Fibroblast of the aortic adventitia (primary cell): ENCODE measurements around the gene CELA3A. TPM values are rescaled to one million over a fixed set of nuclear protein-coding genes. Genes with fewer than 3 reads are reported as not detected.
A peak's percentile ranks its signal among the peaks of the same experiment; 100 is the strongest.
"Not testable (repeated sequence)": the region's sequence is repeated elsewhere in the genome, so short reads cannot be mapped to it uniquely, and the experiment has no call there.

Source experiments
- DNase-seq: peaks from one replicate; pipeline ENCODE4 v3.0.0-alpha.2; 2010; ENCODE audit warnings: low read depth
- H3K4me3 ChIP-seq: 2 replicates; pipeline ENCODE4 v1.5.1; 2011; ENCODE audit warnings: low read depth, mild to moderate bottlenecking, control low read depth, low read length, moderate library complexity
- total RNA-seq: library from RNA; depleted of rRNA; stranded (reverse); fragments of >200 nt; gene quantifications from 2 replicates; pipeline ENCODE4 v1.2.3, GENCODE V29; 2012; ENCODE audit warnings: low replicate concordance
- TF ChIP-seq, protein P1 (sequence below): IDR thresholded peaks from 2 replicates; pipeline ENCODE4 v1.5.1; 2011; ENCODE audit warnings: mild to moderate bottlenecking, low read length, control low read depth, inconsistent platforms; ENCODE audit not compliant: insufficient read depth

Gene CELA3A
- total RNA-seq, 1 donor = not detected

DNA sequence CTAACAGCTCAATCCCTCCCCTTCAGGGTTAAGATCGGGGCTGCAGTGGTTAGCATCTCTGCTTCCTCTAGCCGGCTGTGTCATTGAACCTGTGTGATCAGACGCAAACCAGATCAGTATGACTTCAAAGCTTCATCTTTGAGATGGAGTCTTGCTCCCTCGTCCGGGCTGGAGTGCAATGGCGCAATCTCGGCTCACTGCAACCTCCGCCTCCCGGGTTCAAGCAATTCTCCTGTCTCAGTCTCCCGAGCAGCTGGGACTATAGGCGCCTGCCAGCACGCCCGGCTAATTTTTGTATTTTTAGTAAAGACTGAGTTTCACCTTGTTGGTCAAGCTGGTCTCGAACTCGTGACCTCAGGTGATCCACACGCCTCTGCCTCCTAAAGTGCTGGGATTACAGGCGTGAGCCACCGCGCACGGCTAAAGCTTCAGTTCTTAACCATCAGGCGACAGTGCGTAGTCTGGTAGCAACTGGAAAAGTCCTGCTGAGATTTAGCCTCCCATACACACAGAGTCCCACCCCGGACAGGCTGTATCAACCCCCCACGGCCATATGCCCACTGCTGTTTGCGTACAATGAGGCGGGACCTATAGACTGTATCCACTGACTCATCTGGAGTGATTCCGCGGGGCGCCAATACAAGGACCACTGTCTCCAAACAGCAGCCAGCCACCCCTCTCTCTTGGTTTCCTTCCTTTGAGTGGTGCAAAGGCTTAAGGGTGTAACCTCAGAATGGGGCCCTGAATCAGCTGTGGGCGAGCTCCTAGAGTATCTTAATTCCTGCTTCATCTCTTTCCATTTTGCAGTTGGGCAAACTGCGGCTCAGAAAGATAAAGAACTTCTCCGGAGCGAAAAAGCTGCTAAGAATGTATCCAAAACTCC is 23.3 kb downstream of the CELA3A start:
- TF ChIP-seq, protein P1, sequence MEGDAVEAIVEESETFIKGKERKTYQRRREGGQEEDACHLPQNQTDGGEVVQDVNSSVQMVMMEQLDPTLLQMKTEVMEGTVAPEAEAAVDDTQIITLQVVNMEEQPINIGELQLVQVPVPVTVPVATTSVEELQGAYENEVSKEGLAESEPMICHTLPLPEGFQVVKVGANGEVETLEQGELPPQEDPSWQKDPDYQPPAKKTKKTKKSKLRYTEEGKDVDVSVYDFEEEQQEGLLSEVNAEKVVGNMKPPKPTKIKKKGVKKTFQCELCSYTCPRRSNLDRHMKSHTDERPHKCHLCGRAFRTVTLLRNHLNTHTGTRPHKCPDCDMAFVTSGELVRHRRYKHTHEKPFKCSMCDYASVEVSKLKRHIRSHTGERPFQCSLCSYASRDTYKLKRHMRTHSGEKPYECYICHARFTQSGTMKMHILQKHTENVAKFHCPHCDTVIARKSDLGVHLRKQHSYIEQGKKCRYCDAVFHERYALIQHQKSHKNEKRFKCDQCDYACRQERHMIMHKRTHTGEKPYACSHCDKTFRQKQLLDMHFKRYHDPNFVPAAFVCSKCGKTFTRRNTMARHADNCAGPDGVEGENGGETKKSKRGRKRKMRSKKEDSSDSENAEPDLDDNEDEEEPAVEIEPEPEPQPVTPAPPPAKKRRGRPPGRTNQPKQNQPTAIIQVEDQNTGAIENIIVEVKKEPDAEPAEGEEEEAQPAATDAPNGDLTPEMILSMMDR = peak; percentile 5
- H3K4me3 ChIP-seq = peak overlapping the region; percentile 99
- DNase-seq = peak; percentile 86

DNA sequence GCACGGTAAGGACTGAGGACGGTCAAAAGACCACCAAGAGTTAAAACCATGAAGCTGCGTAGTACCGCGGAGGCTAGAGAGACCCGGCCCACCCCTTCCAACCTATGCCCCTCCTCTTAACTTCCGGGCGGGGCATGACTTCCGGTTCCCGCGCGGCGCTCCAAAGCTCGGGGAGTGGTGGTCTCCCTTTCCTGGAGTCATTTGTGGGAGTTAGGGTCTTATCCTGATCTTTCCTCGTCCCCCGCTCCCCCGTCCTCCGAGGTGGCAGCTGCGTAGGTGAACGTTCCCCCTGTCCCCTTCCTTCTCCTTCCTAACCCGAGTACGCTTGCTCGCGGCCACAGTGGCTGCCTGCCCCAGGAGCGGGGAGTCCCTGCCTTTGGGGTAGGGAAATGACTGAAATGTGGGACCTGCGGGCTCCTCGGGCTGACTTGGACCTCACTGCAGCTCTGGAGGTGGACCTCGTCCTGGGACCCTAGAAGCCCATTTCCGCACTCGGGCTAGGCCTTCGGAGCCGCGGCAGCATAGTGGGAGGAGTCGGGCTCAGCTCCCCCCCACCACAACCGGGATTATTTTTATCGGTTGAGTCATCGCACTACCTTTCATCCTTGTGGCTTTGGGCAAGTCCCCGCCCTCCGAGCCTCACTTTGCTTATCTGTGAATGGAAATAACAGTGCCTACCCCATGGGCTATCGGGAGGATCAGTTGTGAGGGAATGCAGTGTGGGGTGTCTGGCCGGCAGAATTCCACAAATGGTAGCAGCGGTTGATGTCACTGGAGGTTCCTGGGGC is 24.1 kb downstream of the CELA3A start:
- TF ChIP-seq, protein P1 = no peak
- H3K4me3 ChIP-seq = peak overlapping the region; percentile 99
- DNase-seq = peak; percentile 94

DNA sequence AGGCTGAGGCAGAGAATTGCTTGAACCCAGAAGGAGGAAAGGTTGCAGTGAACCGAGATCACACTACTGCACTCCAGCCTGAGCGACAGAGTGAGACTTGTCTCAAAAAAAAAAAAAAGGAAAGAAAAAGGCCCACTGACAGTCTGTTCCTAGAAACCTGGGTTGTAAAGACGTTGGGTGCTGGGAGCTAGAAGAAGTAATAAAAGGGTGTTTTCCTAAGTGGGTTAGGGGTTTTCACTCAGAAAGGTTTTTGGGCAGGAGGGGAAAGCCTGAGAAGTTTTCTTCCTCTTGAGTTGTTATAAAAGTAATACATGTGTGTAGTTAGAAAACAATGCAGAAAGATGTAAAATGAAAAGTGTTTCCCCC is 25.4 kb downstream of the CELA3A start:
- TF ChIP-seq, protein P1 = no peak
- H3K4me3 ChIP-seq = no peak overlapping the region
- DNase-seq = no peak

DNA sequence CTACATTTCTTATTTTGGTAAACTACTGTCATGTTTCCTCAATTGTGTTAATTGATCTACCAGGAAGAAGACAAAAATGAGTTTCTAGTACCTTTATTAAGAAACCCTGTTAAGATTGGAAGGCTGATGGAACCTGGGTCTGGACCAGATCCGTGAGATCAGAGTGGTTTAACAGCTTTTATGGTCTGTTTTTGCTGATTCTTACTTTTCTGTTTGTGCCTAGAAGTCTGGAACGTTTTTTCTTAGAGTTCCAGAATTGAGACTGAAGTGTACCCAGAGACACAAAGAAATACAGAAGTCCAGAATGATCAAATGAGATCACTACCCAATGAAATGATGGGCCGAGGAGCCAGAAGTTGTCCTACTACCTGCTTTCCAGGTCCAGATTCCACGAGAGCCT is 28.6 kb downstream of the CELA3A start:
- H3K4me3 ChIP-seq = no peak overlapping the region
- DNase-seq = no peak
- TF ChIP-seq, protein P1 = no peak

DNA sequence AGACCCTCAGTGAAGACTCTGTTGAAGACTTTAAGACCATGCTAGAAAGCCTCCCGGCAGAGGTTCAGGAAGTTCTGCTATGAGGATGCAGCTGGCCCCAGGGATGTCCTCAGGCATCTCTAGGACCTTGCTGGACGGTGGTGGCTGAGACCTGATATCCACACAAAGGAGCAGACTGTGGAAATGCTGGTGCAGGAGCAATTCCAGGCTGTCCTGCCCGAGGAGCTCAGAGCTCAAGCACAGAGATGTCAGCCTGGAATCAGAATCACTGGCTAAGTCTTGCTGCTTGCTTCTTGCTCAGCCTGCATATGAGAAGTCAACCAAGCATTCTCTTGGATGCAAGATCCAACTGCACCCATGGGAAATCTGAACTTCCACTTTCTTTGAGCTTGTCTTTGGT is 29.0 kb downstream of the CELA3A start:
- DNase-seq = no peak
- no peak overlapping the region for H3K4me3 ChIP-seq
- TF ChIP-seq, protein P1 = no peak

DNA sequence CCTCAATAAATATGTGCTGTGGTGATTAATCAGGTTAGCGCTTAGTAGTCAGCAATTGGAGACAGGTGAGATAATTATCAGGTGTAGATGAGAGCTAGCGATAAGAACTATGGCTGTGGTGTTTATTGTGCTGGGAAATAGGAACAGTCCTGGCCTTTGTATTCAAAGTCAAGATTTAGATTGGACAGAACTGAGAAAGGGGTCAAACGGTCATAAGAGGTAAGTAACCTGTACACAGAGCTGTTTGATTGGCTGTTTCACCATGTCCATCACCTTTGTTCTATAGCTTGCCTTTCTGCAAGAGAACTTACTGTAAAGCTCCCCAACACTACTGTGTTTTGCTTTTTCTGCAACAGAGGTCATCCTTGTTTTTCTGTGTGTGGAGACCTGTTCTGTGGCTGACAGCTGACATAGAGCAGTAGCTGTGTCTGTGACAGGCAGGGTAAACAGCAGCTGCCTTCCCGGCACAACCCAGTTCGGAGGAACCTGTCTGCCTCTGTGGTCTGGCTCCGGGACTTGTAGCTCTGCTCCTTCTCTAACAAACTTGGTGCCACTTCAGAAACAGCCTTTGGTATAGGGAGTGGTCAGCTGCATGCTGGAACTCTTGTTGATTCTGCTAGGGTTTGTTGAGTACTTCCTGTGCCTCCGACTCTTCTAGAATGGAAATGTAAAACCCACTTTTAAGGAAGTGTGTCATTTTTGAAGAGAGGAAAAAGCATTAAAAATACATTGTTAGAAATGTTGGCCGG is 29.9 kb downstream of the CELA3A start:
- no peak overlapping the region for H3K4me3 ChIP-seq
- TF ChIP-seq, protein P1 = no peak

DNA sequence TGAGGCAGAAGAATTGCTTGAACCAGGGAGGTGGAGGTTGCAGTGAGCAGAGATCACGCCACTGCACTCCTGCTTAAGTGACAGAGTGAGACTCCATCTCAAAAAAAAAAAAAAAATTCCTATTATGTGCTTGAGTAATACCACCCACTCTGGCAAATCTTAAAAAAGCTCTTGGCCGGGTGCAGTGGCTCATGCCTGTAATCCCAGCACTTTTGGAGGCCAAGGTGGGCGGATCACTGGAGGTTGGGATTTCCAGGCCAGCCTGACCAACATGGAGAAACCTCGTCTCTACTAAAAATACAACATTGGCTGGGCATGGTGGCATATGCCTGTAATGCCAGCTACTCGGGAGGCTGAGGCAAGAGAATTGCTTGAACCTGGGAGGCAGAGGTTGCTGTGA is 33.4 kb downstream of the CELA3A start:
- H3K4me3 ChIP-seq, DNase-seq: not testable (repeated sequence)

More for the DNA sequence above, 29.9 kb downstream of the CELA3A start:
- DNase-seq = no peak
